DMS53 treated with DMSO at 0.1 percent for 48 hours (cell line): ENCODE results near the gene MROH8.
A peak's percentile ranks its signal among the peaks of the same experiment; 100 is the strongest.

Experiments
- DNase-seq: peaks from one replicate; lab custom pipeline; 2025; ENCODE audit not compliant: unreplicated experiment; lab: John Stamatoyannopoulos, UW

MROH8 gene

GRCh38 chr20:37178839-37179682 lies at the start of gene MROH8, which contains the start of gene RPN2:
Gene MROH8, minus strand, starts transcription at chr20:37179548.
Gene RPN2, plus strand, starts transcription at chr20:37179330. Its CDS starts 27 bp downstream, at chr20:37179357.
- DNase-seq: peak; percentile 96

GRCh38 chr20:37228656-37229055 lies 49.3 kb upstream of the MROH8 start:
- no peak for DNase-seq

DNA sequence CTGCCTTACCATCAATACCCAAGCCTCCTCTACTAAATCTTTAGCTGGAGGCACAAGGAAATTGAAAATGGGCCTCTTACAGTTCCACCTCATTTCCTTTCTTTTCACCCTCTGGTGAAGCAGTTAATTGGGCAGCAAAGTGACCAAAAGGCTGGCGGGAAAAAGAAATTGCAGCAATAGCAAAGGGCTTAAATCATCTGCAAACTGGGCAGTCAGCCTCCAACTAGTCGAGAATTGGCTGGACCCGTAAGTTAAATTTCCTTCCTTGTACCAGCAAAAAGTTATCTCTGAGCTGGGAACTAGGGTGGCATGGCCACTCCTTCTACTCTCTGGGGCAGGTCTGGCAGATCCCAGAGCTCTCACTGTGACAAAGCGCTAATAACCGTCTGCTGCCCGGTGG lies 48.7 kb upstream of the MROH8 start:
- no peak for DNase-seq

DNA sequence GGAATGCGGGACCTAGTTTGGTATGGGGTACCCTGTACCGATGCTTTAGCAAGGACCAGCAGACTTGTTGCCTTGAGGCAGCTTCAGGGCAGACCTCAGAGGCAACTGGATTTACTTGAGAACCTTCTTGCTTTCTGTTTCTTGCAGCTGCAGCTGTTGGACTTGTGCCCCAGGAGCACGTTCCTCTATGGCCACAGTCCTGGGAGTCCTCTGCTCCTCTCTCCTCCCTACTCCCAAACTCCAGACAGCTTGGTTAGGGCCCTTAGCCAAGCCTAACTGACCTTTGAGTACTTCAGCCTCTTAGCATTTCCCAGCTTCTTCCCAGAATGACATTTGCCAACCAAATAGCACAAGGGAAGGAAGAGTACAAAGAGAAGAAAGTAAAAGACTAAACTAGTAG lies 47.5 kb upstream of the MROH8 start:
- no peak for DNase-seq

DNA sequence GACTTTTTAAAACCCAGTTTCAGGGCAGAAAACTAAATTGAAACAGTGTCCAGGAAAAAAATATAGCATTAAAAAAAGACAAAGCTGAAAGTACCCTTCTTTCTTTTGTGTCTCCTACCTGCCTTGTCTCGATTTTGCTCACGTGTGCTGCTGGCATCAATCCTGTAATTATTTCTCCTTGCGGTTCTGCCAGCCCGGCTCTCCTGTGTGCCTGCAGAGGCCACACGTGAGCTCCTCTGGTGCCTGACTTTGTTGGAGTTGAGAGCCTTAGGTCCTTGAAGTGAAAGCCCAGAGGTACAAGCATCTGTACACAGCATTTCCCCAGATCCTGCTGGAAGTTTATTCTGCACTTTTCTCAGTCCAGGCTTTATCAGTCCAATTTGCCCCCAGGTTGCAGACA lies 45.8 kb upstream of the MROH8 start:
- DNase-seq: no peak

DNA sequence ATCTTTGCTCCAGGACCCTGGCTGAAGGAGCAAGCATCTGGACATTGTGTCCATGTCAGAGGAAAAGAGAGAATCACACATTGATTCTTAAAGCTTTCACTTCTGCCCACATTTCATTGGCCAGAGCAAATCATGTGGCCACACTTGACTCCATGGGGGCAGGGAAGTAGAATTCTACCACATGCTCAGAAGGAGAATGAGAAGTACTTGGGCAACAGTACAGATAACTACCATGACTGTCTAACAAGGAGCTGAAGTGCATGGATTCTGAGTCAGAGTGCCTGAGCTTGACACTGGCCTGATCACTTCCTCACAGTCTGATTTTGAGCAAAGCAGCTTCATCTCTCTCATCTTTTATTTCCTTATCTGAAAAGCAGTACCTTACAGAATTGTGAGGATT lies 43.7 kb upstream of the MROH8 start:
- no peak for DNase-seq

DNA sequence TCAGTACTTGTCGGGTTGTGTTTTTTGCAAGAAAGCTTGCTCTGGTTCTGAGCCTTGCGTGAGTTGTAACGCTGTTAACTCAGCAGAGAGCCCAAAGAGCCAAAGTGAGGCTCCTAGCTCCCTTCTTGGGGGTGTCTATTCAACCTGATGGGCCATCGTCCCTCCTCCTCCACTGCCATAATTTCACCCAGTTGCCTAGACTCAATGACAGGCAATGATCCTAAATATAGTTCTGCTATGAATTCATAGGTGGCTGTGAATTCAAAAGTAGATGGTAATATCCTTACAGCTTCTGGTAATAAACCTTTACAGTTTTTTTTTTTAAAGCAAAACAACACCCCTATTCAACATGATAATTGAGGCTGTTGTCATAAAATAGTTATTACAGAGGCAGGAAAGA lies 42.7 kb upstream of the MROH8 start:
- DNase-seq: no peak

GRCh38 chr20:37220731-37221130 lies 41.4 kb upstream of the MROH8 start:
- DNase-seq: no peak

GRCh38 chr20:37219751-37220668 lies 40.7 kb upstream of the MROH8 start:
- no peak for DNase-seq

GRCh38 chr20:37218976-37219375 lies 39.6 kb upstream of the MROH8 start:
- no peak for DNase-seq

- no peak for DNase-seq
These were observed 39.1 kb upstream of the MROH8 start for GRCh38 chr20:37218441-37218840.

DNA sequence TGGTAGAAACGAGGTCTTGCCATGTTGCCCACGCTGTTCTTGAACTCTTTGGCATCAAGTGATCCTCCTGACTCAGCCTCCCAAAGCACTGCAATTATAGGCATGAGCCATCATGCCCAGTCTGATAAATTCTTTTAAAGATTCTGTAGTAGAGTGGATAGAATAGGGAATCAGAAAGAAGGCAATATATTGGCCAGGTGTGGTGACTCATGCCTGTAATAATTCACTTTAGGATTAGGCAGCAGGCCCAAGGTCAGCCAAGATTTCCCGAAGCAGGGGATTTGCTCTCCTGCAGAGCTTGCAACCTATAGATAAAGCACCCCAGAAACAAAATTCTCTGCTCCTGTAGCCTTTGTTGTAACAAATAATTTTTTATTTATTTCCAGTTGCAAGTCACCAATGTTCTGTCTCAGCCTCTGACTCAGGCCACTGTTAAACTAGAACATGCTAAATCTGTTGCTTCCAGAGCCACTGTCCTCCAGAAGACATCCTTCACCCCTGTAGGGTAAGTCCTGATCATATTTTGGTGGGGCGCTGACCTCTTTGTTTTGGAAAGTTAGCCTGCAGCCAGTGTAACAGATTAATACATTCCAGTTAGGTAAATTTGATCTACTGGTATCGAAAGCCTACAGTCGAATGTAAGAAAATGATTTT lies 30.4 kb upstream of the MROH8 start:
- DNase-seq: no peak

- no peak for DNase-seq
These were observed 29.8 kb upstream of the MROH8 start for GRCh38 chr20:37209193-37209592.

DNA sequence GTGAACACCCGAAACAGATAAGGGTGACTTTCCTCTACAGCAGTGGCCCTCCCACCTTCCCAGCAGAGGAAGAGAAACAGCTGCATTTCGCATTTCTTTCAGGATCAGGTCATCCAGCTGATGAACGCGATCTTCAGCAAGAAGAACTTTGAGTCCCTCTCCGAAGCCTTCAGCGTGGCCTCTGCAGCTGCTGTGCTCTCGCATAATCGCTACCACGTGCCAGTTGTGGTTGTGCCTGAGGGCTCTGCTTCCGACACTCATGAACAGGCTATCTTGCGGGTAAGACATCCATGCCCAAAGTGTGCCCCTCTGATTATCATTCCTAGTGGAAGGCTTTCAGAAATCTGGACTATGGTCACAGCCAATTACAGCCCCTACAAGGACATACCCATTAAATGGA lies 27.8 kb upstream of the MROH8 start:
- DNase-seq: no peak

- no peak for DNase-seq
These were observed 26.4 kb upstream of the MROH8 start for GRCh38 chr20:37205794-37206193.

DNA sequence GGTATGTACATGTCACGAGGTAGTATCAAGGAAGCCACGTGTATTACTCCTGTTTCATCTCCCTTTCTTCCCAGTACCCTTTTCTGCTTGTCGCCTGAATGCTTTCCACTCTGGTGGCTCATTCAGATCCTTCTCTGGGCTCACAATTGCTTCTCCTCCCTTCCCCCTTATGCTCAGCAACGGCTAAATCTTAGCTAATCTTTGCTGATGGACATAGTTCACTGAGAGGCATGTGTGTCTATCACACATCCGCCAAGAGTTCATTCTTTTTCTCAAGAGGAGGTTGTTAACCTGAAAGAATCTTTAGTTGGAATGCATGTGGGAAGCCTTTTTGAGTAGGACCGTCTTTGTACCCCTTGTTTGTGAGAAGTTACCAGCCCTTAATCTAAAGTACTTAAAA lies 25.8 kb upstream of the MROH8 start:
- DNase-seq: no peak

- DNase-seq: no peak
These were observed 24.7 kb upstream of the MROH8 start for GRCh38 chr20:37204056-37204455.

DNA sequence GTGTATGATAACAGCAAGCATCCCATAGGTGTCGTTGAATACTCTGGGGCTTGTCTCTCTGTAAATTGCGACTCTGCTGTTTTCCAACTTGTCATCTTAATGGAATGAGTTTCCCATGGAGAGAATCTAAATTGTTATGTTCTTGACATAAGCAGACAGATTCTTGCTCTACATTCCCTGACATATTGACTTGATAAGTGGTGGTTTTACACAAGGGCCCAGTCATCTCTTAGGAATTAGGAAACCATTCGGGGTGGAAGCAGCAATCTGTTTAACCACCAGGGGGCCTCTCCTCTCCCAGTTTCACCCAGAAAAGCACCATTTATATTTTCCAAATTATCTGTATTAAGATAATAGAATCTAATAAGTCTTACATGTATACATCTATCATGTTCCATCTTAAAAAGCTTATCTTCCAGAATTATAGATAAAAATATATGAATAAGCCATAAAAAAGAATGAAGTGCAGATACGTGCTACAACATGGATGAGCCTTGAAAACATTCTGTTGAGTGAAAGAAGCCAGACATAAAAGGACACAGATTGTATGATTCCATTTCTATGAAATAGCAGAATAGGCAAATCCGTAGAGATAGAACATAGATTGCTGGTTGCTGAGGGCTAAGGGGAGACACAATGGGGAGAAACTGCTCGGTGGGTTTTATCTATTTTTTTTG lies 23.1 kb upstream of the MROH8 start:
- no peak for DNase-seq

- DNase-seq: no peak
These were observed 22.4 kb upstream of the MROH8 start for GRCh38 chr20:37201827-37202162.

- no peak for DNase-seq
These were observed 21.8 kb upstream of the MROH8 start for GRCh38 chr20:37200926-37201826.
